Posterior vena cava (tissue), 2 donors: ENCODE results near the gene ITPRIPL1. TPM values are rescaled to one million over a fixed set of nuclear protein-coding genes. Genes with fewer than 3 reads are reported as not detected.
A peak's percentile ranks its signal among the peaks of the same experiment; 100 is the strongest.
"Not testable (repeated sequence)": the region's sequence is repeated elsewhere in the genome, so short reads cannot be mapped to it uniquely, and the experiment has no call there.

ENCODE experiments used
- DNase-seq: peaks from one replicate; pipeline ENCODE4 v3.0.0-alpha.2; 2020; ENCODE audit warnings: low spot score
- intact Hi-C, 2 donors: fragments of 100-400 bp; cut with DNase I; formaldehyde crosslinking; loops; one replicate each; pipeline versions ENCODE4 v1.14.1 to v1.14.2; 2022 to 2023
- long read RNA-seq, 2 donors: library from polyadenylated mRNA; unstranded; transcript quantifications; one replicate each; pipeline ENCODE4 v2.0.0, GENCODE V29; 2020 to 2021
- total RNA-seq, 2 donors: library from RNA; stranded (reverse); fragmentation: NEBNext Ultra II Directional; extraction: Animal tissue kit (Norgen Biotek cat#: 25700); gene quantifications; one replicate each; pipeline ENCODE4 v1.2.1, GENCODE V29; 2021
- donor health status: DM: yes; HTN: yes; CAD: no.
- donor health status: DM: yes; HTN: yes; CAD: no.

The ITPRIPL1 gene
- total RNA-seq: 1 to 10 TPM in 1 of 2 donors, under 1 TPM in 1; 0.69 to 1.5 TPM
- long read RNA-seq, donor 1, partial matches to known transcripts: 0 of 1 reads
- long read RNA-seq, donor 1, other reads (novel, unspliced or antisense): 0 of 1 reads
- long read RNA-seq, donor 2: 0 reads

GRCh38 chr2:96325041-96325883 lies at the start of gene ITPRIPL1:
Gene ITPRIPL1, plus strand, starts transcription at chr2:96325317. Its CDS starts 523 bp downstream, at chr2:96325840.
- no peak for DNase-seq
- intact Hi-C loops: no loop called here

- no peak for DNase-seq
- intact Hi-C loops: no loop called here
Measured at GRCh38 chr2:96276787-96277499, 48.2 kb upstream of the ITPRIPL1 start.

- intact Hi-C loops: no loop called here
- no peak for DNase-seq
Measured at GRCh38 chr2:96287273-96287856, 37.8 kb upstream of the ITPRIPL1 start.

- no peak for DNase-seq
- intact Hi-C loops: no loop called here
Measured at GRCh38 chr2:96291751-96292150, 33.4 kb upstream of the ITPRIPL1 start.

GRCh38 chr2:96294271-96294670 lies 30.8 kb upstream of the ITPRIPL1 start:
- DNase-seq, intact Hi-C loops: not testable (repeated sequence)

GRCh38 chr2:96296925-96297324 lies 28.2 kb upstream of the ITPRIPL1 start:
- intact Hi-C loops: no loop called here
- DNase-seq: no peak

- no peak for DNase-seq
- intact Hi-C loops: no loop called here
Measured at GRCh38 chr2:96301865-96302264, 23.3 kb upstream of the ITPRIPL1 start.

GRCh38 chr2:96304606-96305005 lies 20.5 kb upstream of the ITPRIPL1 start:
- DNase-seq: no peak
- intact Hi-C loops: loop anchor here in 1 of 2 donors (5.0 kb wide), 1 partner anchor 203 kb away; the partner anchor contains the start of gene NEURL3

- peak; percentile 96 for DNase-seq
- intact Hi-C loops: loop anchor here in 1 of 2 donors (5.0 kb wide), 1 partner anchor 202 kb away; the partner anchor contains the start of gene NEURL3
Measured at GRCh38 chr2:96305091-96305978, 19.8 kb upstream of the ITPRIPL1 start, which contains the start of gene SNRNP200. Gene SNRNP200, minus strand, starts transcription at chr2:96305546. Its CDS starts 109 bp downstream, at chr2:96305437.

- no peak for DNase-seq
- intact Hi-C loops: loop anchor here in 1 of 2 donors (5.0 kb wide), 1 partner anchor 201 kb away; the partner anchor contains the start of gene NEURL3
Measured at GRCh38 chr2:96305979-96306308, 19.2 kb upstream of the ITPRIPL1 start.

- DNase-seq: no peak
- intact Hi-C loops: loop anchor here in 1 of 2 donors (5.0 kb wide), 1 partner anchor 201 kb away; the partner anchor contains the start of gene NEURL3
Measured at GRCh38 chr2:96306370-96306769, 18.7 kb upstream of the ITPRIPL1 start.

- intact Hi-C loops: loop anchor here in 1 of 2 donors (5.0 kb wide), 1 partner anchor 199 kb away; the partner anchor contains the start of gene NEURL3
- DNase-seq: no peak
Measured at GRCh38 chr2:96308248-96308647, 16.9 kb upstream of the ITPRIPL1 start.

GRCh38 chr2:96315005-96315399 lies 10.1 kb upstream of the ITPRIPL1 start:
- no peak for DNase-seq
- intact Hi-C loops: no loop called here

- intact Hi-C loops: no loop called here
- DNase-seq: no peak
Measured at GRCh38 chr2:96315400-96316071, 9.6 kb upstream of the ITPRIPL1 start.

- intact Hi-C loops: no loop called here
- DNase-seq: no peak
Measured at GRCh38 chr2:96316999-96317398, 8.1 kb upstream of the ITPRIPL1 start.

GRCh38 chr2:96317584-96317997 lies 7.5 kb upstream of the ITPRIPL1 start:
- DNase-seq: no peak
- intact Hi-C loops: no loop called here

- intact Hi-C loops: no loop called here
- no peak for DNase-seq
Measured at GRCh38 chr2:96318723-96319122, 6.4 kb upstream of the ITPRIPL1 start.

- DNase-seq: no peak
- intact Hi-C loops: no loop called here
Measured at GRCh38 chr2:96319396-96319795, 5.7 kb upstream of the ITPRIPL1 start.
